Stimulated activated CD8-positive, alpha-beta memory T cell treated with anti-CD3 and anti-CD28 coated beads, Interleukin-4, amount 100 ng/mL, for 4 hours (primary cell): ENCODE results near the gene JAZF1.

Experiments used
- DNase-seq, 2 donors: peaks; one replicate each; pipeline ENCODE4 v3.0.0-alpha.2; 2020; ENCODE audit warnings: low read depth in 2 of 2, low spot score in 1 of 2

JAZF1 gene

DNA sequence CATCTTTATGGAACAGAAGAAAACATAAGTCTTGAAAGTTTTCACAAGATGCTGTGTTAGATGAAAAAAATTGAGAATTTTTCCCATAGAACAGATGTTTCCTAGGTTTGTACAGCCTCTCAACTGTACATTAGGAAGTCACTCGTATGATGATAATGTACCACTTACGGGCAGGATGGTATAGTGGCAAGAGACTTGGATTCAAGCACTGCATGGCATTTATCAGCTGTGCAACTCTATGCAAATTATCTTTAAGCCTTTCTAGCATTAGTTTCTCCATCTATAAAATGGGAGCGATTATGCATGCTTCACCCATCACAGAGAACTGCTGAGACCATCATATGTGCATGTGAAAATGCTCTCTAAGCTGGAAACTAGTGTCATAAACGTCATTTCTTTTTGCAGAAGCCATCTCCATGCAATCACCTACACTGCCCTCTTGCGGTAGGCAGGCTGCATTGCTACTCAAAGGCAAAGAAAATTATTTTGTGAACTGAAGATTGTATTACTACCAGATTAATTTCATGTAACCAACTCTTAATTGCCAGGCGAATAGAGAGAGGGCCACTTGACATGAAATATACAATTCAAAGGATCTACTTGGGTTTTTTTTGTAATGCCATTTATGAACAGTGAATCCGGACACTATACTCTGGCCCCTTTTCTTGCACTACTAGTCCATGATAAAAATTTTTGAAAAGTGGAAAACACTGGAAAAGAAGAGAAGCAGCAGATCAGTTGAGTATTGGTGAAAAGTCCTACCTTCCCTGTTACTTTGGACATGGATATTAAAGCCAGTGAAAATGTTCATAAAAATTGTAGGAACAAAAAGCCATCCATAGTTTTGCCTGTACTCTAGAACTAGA, 102.3 kb downstream of the JAZF1 start:
- DNase-seq, result no peak

DNA sequence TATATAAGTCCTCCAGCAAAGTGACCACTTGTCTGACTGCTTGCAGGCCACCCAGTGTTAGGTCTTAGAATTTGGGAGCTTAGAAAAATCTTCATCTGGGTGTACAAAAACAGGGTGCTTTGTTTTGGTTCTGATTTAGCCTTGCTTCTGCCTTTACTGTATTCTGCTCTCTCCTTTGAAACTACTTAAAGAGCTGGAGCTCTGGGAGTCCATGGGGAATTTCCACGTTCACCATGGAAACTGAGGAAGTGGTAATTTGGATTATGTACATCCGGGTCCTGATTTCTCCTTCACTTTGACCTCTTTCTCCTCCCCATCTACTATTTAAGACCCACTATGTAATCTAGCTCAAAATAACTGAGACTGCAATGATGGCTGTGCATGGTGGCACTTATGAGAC, 103.0 kb downstream of the JAZF1 start:
- DNase-seq, result no peak

DNA sequence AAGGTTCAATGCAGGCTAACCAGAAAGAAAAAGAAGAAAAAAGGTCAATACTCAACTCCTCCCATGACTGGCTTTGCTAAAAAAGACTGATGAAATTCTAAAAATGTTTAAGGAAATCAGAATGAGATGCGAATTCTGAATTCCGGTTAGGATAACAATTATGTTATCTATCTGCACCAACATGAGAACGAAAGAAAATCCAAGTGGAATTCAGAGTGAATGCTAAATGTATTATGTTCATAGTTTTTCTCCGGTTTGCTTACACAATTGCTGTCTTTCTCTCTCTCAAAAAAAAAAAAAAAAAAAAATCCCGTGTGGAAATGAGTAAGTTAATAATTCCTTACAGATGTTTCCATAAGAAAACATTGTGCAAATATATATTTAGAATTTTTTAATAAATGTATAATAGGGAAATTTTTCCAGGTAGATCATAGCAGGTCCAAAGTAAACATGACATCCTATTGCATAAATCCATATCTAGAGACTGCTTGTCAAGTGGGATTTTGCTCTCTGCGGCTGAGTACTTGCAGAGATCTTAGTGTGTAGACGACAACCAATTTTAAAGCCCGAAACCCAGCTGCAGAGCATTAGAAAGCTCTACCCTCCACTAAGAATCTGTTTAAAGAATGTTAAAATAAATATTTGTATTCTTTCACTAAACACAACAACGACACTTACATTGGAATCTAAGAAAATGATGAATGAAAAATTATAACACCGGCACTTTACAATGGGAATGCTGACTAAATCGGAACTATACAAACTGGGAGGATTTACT, 104.0 kb downstream of the JAZF1 start:
- DNase-seq, result no peak

DNA sequence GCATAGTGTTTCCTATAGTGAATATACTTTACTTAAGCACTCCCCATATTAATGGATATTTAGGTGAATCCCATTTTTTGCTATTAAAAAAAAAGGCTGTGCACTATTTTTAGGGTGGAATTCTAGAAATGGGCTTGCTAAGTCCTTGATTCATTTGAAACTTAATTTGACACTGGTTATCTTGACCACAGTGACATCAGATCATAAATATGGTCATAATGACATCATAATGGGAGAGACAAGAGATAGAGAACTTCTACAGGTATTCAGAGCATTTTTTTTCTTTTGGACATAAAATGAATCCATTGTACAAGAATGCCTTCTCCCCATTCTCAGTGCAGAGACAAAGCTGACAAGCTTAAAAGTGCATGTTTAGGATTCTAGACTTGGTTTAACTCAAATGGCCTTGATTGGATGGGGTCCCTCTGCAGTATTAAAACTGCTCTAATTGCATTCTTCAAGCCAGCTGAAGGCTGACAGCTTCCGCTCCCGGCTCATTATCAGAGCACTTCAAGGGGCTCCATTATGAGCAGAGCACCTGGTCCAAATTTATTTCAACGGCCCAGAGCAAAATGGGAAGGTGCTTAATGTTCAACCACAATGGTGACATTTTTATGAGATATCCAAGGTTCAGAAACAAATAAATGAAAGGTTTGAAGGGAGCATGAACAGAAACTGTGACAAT, 104.8 kb downstream of the JAZF1 start:
- DNase-seq, result no peak

DNA sequence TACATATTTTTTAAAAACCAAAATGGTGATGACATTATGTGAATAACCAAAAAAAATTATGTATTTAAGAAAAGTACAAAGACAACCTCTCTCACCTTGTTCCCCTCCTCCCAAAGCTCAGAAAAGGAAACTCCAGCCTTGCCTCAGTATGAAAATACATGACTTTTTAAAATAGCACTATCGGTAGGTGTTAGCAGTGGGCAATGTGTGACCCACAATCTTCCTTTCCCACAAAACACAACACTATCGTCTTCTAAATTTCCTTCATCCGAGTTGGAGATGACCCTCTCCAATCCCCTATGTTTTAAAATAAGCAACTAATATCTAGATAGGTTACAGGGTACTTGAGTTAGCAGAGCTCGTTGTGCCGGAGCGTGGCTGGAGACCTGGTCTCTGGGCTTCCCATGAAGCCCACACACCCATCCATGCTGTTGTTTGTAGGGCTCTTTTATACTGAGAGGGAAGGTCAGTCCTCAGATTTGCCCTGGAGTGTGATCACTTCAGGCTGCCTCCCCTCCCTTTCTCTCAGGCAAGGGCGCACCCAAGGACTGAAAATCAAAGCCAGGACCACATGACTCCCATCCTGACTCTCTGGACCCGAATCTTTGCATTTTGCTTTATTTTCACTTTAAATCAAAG, 107.6 kb downstream of the JAZF1 start:
- no peak for DNase-seq

DNA sequence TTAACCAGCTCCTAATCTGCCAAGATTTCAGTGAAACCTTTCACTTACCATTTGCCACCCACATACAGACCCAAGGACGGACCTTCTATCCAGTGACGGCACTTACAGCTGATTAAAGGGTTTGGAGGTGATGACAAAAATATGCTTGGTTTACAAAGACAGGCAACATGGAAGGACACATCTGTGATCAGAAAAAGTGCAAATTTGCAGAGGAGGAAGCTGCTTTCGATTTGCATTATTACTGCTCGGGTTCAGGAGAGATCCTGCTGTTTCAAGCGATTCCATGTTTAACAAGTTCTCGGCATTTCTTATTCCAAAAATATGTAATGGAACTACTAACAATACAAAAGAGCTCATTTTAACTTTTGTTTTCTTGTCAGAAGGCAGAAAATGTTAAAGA, 109.0 kb downstream of the JAZF1 start:
- DNase-seq, result no peak

DNA sequence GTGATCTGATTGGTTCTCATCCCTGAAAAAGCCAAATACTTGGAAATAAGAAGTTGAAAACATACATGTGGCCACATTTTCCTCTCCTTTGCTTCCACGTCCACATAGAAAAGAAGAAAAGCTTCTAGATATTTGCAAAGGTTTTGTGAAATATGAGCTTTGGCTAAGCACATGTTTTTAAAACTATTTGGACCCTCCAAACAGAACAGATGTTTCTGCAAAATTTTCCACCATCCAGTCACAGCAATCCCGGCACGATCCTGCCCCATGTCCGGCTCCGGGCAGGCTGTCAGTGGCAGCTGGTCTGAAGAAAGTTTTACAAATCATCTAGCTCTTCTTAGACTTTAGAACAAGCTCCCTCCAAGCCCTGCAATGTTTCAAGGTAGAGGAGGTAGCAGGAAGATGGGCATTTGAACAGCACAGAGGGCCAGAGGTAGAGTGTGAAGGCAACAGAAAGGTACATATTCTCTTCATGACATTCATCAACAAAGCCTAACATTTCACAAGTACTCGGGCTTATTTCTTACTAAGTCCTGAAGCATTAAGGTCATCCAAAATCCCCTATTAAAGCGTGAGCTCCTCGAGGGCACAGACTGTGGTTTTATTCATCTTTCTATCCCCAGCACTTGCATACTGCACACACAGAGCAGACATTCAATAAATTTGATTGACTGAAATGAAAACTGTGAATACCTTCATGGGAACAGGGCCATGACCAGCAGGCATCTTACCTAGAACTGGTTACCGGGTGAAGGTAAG, 110.1 kb downstream of the JAZF1 start:
- no peak for DNase-seq

DNA sequence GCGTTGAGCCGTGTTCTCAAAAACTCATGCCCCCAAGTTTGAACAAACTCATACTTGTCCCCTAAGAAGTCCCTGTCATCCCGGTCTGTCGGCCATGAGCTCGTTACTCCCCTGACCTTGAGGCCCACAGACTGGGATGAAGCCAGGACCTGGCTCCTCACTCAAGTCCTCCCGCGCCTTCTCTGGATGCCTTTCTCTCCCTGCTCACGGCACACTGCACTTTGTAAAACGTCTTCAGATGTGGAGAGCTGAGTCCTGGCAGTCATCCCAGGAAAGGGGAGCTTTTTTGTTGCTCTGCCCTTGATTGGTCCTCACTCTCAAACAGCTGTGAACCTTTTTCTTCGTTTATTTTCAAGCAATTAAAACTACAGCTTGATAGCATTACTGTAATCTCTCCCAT, 110.8 kb downstream of the JAZF1 start:
- DNase-seq, result no peak

DNA sequence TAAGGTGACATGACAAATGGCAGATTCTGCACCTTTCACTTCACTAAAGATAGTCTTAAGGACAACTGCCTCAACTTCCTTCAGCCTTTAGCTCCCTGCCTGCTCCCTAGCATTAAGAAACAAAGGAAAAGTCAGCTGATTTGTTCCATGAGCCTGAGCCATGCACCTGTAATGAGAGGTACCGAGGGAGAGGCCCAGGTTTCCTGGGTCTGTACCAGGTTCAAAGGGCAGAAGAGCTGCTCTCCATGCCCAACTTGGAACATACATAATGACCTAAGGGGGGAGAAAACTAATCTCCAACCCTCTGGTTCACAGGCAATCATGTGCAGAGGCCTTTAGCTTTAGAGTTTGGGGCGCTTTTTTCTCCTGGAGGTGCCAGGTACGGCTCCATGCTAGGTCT, 111.2 kb downstream of the JAZF1 start:
- no peak for DNase-seq

DNA sequence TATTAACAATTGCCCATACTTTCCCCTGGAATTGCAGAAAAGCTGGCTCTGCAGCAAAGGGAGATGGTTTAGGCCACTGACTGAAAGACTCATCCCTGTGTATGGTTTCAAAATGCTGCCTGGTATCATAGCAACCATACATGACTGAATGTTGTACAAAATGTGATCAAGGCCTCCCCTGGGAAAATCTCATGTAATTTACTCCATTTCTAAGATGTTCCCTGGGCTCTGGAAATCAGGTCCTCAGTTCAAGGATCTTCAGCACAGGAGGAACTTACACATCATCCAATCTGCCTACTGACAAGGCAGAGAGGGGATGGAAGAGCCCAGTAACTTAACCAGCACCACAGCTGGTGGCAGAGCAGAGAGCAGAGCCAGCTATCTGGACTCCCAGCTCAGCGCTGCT, 111.8 kb downstream of the JAZF1 start:
- no peak for DNase-seq

DNA sequence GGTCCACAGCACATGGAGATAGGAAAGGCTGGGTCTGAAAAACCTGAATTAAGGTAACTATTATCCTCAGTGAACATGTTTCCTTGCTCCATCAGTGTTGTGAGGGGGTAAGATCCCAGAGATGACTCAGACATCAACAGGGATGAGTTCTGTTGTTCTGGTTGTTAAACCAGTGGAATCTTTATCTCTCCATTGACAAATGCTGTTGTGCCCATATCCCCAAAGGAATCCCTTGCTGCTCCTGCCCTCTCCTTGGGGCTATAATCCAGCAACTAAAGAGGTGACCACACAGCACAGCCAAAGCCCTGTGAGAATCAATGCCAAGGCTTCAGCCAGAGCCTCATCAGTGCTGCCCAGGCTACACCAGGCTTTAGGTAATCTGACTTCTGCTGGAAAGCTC, 113.4 kb downstream of the JAZF1 start:
- no peak for DNase-seq

DNA sequence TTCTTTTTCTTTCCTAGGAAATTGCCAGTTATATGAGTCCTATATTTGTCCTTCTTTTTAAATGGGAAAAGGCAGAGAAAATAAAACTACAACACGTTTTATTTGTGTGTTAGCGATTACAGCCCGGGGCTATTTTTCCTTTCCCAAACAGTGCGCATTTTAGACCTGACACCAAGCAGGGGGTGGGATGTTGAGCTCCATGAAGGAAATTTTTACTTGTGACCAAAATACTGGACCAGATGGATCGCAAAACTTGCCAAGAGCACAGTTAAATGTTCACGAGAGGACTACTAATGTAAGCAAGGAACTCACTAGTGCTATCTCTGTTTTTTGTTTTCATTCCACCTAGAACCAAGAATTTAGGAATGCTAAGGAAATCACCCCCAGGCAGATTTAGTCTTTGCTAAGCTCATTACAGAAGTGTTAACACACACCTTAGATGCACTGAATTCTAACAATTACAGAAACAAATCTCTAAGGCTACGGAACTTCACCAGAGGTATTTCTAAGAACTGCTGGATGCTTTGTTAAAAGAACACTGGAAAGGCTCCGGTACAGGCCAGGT, 114.8 kb downstream of the JAZF1 start:
- DNase-seq, result no peak

DNA sequence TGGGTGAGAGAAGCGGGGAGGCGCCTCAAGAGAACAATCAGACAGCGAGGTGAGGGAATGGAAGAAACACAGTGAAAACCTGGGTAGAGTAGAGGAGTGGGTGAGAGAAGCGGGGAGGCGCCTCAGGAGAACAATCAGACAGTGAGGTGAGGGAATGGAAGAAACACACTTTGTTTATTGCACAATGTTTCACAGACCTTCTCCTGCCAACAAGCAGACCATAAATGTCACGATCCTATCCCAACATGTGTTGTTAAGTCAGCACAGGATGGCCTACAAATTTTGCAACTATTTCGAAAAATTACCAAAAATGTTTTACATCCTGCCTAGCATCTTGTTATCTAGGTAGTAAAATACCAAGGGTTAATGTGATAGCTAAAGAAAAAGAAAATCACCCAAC, 115.3 kb downstream of the JAZF1 start:
- DNase-seq, result no peak

DNA sequence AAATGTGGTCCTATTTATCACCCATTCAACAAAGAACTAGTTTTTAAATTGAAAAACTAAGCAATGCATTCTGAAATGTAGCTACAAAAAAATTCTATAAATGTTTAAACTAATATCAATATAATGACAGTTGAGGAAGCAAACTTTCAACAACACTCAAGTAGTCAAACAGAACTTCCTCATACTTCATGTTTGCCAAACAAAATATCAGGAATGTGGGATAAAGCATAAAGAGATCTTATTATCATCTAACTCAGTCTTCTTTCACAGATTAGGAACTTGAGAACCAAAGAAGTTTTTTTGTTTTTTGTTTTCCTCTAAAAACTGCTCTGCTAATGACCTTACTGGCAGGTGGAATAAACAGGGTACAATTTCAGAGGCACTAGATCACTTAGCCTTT, 116.2 kb downstream of the JAZF1 start:
- DNase-seq, result no peak

DNA sequence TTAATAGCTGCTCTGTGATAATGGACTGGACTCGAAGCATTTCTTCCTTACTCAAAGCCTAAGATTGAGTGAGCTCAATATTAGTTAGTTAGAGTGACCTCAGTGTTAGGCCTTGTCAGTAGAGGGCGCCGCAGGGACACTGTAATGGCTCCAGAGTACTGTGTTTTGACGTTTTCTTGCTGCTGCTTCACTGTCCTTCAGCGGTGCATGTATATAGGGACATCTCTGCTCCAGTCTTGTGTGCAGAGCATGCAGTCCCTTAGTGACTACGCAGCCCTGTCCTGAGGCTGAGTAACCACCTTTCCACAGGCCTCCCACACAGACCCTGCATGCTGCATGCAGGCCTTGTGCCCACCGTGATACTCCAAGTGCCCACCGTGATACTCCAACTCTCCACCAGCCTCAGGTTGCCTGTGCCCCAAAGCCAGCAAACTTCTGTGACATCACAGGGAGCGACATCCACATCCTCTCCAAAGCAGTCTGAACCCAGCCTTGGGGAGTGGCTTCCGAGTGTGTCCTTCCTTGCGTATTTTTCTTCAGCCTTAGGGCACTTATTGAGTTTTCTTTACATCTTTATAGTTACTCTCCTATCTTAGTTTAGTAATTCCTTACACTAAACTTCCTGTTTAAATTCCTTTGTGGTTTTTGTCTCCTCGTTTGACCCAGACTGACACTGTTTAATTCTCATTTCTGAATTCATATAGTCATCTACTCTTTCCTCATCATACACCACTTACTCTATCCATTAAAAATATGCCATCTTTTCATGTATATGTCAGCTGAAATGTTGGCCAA, 118.2 kb downstream of the JAZF1 start:
- peak in 1 of 2 donors; percentile 25 for DNase-seq

DNA sequence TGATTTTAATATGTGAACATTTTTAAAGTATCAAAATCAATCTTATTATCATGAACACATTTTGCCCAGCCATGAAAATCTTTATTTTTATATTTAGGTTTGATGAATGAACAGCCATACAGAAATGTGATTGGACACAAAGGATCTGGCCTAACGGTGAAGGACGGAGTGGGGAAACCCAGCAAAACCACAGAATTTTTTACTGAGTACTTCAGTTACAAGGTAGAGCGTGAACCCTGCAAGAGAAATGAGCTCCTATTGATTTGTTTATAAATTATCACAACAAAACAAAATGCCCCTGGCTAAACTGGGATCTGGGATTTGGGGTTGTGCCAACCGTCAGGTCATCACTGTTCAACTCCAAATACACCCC, 118.8 kb downstream of the JAZF1 start:
- DNase-seq, result no peak

DNA sequence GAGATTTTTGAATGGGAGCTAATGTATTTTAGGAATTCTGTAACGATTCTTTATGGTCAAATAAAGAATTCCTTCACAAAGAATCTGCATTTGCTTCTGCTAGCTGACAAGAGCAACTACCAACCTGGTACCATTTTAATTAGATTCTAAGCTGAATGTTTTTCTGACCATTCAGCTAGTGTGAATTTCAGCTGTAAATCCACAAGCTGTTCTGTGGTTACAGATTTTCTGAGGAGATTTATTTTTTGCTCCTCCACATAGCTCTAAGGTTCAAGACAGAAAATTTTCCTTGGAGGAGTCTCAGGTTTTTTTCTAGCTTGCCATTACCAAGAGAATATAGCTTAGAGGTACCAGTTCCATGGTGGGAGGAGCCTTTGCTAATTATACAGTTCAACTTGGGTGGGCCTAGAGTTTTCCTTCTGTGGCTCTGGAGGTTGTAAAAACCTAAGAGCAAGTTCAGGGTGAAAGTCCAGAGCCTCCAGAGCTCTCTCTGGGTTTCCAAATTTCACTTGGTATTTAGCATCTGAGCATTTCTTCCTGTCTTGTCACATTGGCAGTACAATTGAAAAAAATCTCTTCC, 120.1 kb downstream of the JAZF1 start:
- no peak for DNase-seq

DNA sequence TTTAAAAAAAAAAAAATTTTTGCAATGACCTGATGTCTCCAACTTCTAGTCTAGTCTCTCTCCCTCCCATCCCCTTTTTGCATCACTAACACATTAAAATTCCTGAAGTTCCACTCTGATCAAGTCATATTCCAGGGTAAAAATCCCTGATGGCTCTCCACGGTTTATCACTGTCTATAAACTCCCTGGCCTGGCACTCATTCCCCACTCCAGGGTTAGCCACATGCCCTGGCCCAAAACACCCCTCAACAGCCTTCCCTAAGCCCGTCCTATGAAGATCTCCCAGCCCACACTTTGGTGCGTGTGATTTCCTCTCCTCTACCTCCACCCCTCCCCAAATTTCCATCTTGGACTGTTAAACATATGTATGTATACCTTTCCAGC, 125.4 kb downstream of the JAZF1 start:
- DNase-seq, result no peak

DNA sequence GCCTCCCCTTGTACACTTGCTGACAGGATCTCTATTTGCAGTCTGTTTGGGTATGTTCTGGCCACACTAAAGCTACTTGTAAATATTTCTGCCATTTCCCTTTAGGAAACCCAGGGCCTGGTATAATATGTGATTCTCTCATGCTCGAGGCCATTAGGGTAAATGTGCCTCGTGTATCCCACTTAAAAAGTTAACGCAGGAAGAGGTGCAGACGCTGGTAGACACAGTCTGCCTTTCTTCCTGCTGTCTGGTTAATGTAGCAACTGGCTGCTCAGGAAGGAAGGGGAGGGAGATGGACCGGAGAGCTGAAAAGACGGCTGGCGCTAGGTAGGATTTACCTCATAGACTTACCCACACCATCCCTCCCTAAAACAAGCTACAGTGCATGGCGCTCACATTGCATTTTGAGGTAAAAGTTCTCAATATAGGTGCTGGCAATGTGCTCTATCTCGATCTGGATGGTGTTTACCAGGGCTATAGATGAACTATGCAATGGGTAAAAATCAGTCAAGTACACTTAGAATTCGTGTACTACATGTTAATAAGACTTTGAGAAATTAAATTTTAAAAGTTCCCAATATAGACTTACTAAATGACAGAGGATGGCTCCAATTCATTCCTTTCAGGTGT, 125.9 kb downstream of the JAZF1 start:
- no peak for DNase-seq
